ENCODE results near the gene TNKS2. TPM values are rescaled to one million over a fixed set of nuclear protein-coding genes. Genes with fewer than 3 reads are reported as not detected.
"Not testable (repeated sequence)": the region's sequence is repeated elsewhere in the genome, so short reads cannot be mapped to it uniquely, and the experiment has no call there.

Gene TNKS2
- total RNA-seq, 3 donors from 2014 or later = 48.2 to 65.4 (median 50.8) TPM

GRCh38 chr10:91891125-91892001 is 93.1 kb downstream of the TNKS2 start:
- no peak for TF ChIP-seq POLR2AphosphoS5 (IDR thresholded peaks at IDR 0.05)
- no peak for TF ChIP-seq CTCF (IDR thresholded peaks at IDR 0.05)
- TF ChIP-seq POLR2A (IDR thresholded peaks at IDR 0.05) = no peak
- intact Hi-C loops (cut with DNase I; ENCODE audit: low total_unique reads) = no loop called here
- Histone ChIP-seq H3K27me3 (no peaks in the 10 kb centered on the region), H3K36me3 (no peaks in the 10 kb centered on the region), H3K27ac (no peak overlapping the region), H3K4me1 (no peaks in the 10 kb centered on the region), H3K4me3 (no peak overlapping the region), H3K9me3 (no peaks in the 10 kb centered on the region)
- DNase-seq (ENCODE audit: low spot score in 2 of 2) = no peak

DNA sequence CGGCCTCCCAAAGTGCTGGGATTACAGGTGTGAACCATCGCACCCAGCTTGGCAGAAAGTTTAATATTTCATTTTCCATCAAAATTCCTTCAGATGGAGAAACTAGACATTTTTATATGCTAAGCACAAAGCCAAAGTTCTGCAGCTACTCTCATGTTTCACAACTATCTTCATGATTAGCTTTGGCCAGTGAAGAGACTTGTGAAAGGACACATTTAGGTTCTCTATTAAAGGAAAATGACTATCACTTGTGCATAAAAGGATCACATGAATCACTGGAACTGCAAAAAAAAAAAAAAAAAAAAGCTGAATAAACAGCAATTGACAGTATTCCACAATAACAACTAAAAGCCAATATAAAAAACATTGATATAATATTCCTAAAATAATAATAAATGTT is 94.8 kb downstream of the TNKS2 start:
- no peak for TF ChIP-seq POLR2AphosphoS5 (IDR thresholded peaks at IDR 0.05)
- TF ChIP-seq CTCF (IDR thresholded peaks at IDR 0.05) = no peak
- no peak for TF ChIP-seq POLR2A (IDR thresholded peaks at IDR 0.05)
- intact Hi-C loops (cut with DNase I; ENCODE audit: low total_unique reads) = no loop called here
- H3K27me3 ChIP-seq = no peaks in the 10 kb centered on the region
- no peak overlapping the region for H3K27ac ChIP-seq
- H3K4me1 ChIP-seq = no peaks in the 10 kb centered on the region
- no peak for DNase-seq (ENCODE audit: low spot score in 2 of 2)
- H3K9me3 ChIP-seq = no peaks in the 10 kb centered on the region
- no peaks in the 10 kb centered on the region for H3K36me3 ChIP-seq
- H3K4me3 ChIP-seq = no peak overlapping the region

GRCh38 chr10:91894261-91894685 is 96.0 kb downstream of the TNKS2 start:
- H3K4me1 ChIP-seq; H3K4me3 ChIP-seq; DNase-seq (ENCODE audit: low spot score in 2 of 2); intact Hi-C loops (cut with DNase I; ENCODE audit: low total_unique reads); H3K27ac ChIP-seq; H3K9me3 ChIP-seq; H3K36me3 ChIP-seq; H3K27me3 ChIP-seq: not testable (repeated sequence)

DNA sequence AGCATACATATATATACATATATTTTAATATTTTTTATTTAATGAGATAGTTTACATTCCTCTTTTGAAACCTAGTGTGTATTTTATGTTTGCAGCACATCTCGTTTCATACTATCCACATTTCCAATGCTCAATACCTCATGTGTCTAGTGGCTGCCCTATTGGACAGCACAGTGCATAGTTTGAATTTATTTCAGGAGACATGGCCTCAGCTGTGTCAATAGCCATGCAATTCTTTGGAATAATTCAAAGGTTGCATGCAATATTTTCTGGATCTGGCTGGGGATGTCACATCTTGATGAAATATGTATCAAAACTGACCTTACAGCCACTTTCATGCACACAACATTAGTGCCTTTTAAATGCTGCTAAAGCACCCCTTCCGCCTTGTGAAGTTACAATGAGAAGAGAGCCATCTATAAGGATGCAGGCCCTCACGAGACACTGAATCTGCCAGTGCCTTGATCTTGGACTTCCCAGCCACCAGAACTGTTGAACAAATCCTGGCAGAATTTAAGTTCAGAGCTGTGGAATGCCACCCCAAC is 98.1 kb downstream of the TNKS2 start:
- Histone ChIP-seq H3K9me3 (no peaks in the 10 kb centered on the region), H3K4me1 (no peaks in the 10 kb centered on the region), H3K27ac (no peak overlapping the region), H3K4me3 (no peak overlapping the region), H3K36me3 (no peaks in the 10 kb centered on the region), H3K27me3 (no peaks in the 10 kb centered on the region)
- intact Hi-C loops (cut with DNase I; ENCODE audit: low total_unique reads) = no loop called here
- TF ChIP-seq POLR2A (IDR thresholded peaks at IDR 0.05) = no peak
- no peak for TF ChIP-seq CTCF (IDR thresholded peaks at IDR 0.05)
- no peak for TF ChIP-seq POLR2AphosphoS5 (IDR thresholded peaks at IDR 0.05)
- DNase-seq (ENCODE audit: low spot score in 2 of 2) = no peak

DNA sequence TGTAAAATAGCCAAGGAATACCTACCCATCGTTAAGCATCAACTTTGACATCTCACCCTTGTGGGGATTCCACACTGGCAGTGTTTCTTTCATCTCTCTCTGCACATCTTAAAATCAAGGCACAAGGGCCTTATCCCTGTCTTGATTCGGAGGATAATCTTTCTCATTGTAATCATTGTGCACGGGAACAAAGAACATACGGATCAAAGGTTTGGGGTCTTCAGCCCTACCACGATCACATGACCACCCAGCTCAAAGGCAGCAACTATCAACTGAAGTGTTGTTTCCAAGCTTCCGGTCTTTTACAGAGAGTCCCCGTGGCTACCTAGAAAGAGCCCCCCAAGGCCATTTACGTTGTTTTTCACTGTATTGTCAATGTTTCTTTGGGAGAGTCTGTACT is 99.2 kb downstream of the TNKS2 start:
- TF ChIP-seq POLR2AphosphoS5 (IDR thresholded peaks at IDR 0.05) (no peak), CTCF (IDR thresholded peaks at IDR 0.05) (no peak), POLR2A (IDR thresholded peaks at IDR 0.05) (no peak)
- no peak for DNase-seq (ENCODE audit: low spot score in 2 of 2)
- Histone ChIP-seq H3K27me3 (no peaks in the 10 kb centered on the region), H3K4me3 (no peak overlapping the region), H3K27ac (no peak overlapping the region), H3K9me3 (no peaks in the 10 kb centered on the region), H3K36me3 (no peaks in the 10 kb centered on the region), H3K4me1 (no peaks in the 10 kb centered on the region)
- intact Hi-C loops (cut with DNase I; ENCODE audit: low total_unique reads) = no loop called here

Measured in breast epithelium (tissue), 4 donors.